A673 (cell line): ENCODE results near the gene HEMGN. TPM values are rescaled to one million over a fixed set of nuclear protein-coding genes. Genes with fewer than 3 reads are reported as not detected.

ENCODE experiments used
- BruUV-seq: library from RNA; stranded (reverse); fragments of 400-500 nt; replicated peaks from 2 replicates; lab custom pipeline; 2021; lab: Mats Ljungman, UMichigan
- CTCF ChIA-PET: fragments of 300-600 bp; sonication (Branson Sonifier 250); formaldehyde crosslinking; loops from one replicate; lab custom pipeline; 2022; ENCODE audit warnings: antibody characterized with exemption; lab: Charles Lee
- POLR2A ChIA-PET: fragments of 300-600 bp; sonication (Branson Sonifier 250); formaldehyde crosslinking; loops from one replicate; lab custom pipeline; 2022; ENCODE audit warnings: antibody characterized with exemption; ENCODE audit not compliant: low non-redundant PET; lab: Charles Lee
- DNase-seq: peaks from one replicate; pipeline ENCODE4 v3.0.0-alpha.2; 2015; ENCODE audit warnings: low spot score
- H3K27ac ChIP-seq: fragments of 200-600 bp; sonication (generic); 2 replicates; pipeline ENCODE4 v1.5.1; 2016; ENCODE audit warnings: mixed run types, low read depth, mild to moderate bottlenecking, mixed read lengths, antibody characterized with exemption, low read length; ENCODE audit not compliant: poor library complexity, severe bottlenecking
- H3K27me3 ChIP-seq: fragments of 200-600 bp; sonication (generic); replicated peaks from 2 replicates; pipeline ENCODE4 v1.6.1; 2017; ENCODE audit warnings: mixed run types, low read depth, mild to moderate bottlenecking, mixed read lengths, antibody characterized with exemption, low read length; ENCODE audit not compliant: insufficient read depth, poor library complexity
- H3K36me3 ChIP-seq: fragments of 200-600 bp; sonication (generic); 2 replicates; pipeline ENCODE4 v1.6.1; 2016; ENCODE audit warnings: mixed run types, mild to moderate bottlenecking, mixed read lengths, antibody characterized with exemption, low read length; ENCODE audit not compliant: insufficient read depth, poor library complexity, severe bottlenecking
- H3K4me1 ChIP-seq: fragments of 200-600 bp; sonication (generic); 2 replicates; pipeline ENCODE4 v1.6.1; 2017; ENCODE audit warnings: mixed run types, mild to moderate bottlenecking, mixed read lengths, antibody characterized with exemption, low read length; ENCODE audit not compliant: insufficient read depth, poor library complexity, severe bottlenecking
- H3K4me3 ChIP-seq: fragments of 200-600 bp; sonication (generic); 2 replicates; pipeline ENCODE4 v1.5.1; 2016; ENCODE audit warnings: low read depth, mixed run types, mild to moderate bottlenecking, mixed read lengths, low read length; ENCODE audit not compliant: poor library complexity, severe bottlenecking
- H3K9me3 ChIP-seq: fragments of 200-600 bp; sonication (generic); 2 replicates; pipeline ENCODE4 v1.6.1; 2016; ENCODE audit warnings: mixed run types, low read depth, mild to moderate bottlenecking, mixed read lengths, antibody characterized with exemption, low read length; ENCODE audit not compliant: poor library complexity, severe bottlenecking
- CTCF ChIP-seq: fragments of 300-800, 200-600 bp; sonication (generic); conservative IDR thresholded peaks from 2 replicates; pipeline ENCODE4 v1.5.1; 2017; ENCODE audit warnings: low read depth, mild to moderate bottlenecking, antibody characterized with exemption, low read length, moderate library complexity, mixed read lengths
- EZH2 ChIP-seq: fragments of 200-600 bp; sonication (generic); IDR thresholded peaks from 2 replicates; pipeline ENCODE4 v1.6.1; 2017; ENCODE audit warnings: borderline replicate concordance, low read depth, mild to moderate bottlenecking, mixed read lengths, antibody characterized with exemption, low read length; ENCODE audit not compliant: poor library complexity, severe bottlenecking
- intact Hi-C: fragments of 100-400 bp; cut with micrococcal nuclease; formaldehyde crosslinking; loops from one replicate; pipeline ENCODE4 v1.10.0; 2022; ENCODE audit not compliant: unreplicated experiment
- total RNA-seq: library from RNA; stranded (reverse); gene quantifications from 2 replicates; pipeline ENCODE4 v1.2.3, GENCODE V29; 2021

HEMGN gene
- total RNA-seq, 1 experiment from 2014 or later: not detected

GRCh38 chr9:97930972-97931371 is 7.0 kb downstream of the HEMGN start:
- no peaks in the 10 kb centered on the region for H3K4me1 ChIP-seq
- BruUV-seq: no TSS peak
- peaks cover 89% of the 10 kb centered on the region for H3K27me3 ChIP-seq
- H3K27ac ChIP-seq: no peak overlapping the region
- ChIA-PET CTCF (no interaction called here), POLR2A (no interaction called here)
- intact Hi-C loops: no loop called here
- H3K4me3 ChIP-seq: no peak overlapping the region
- H3K9me3 ChIP-seq: no peaks in the 10 kb centered on the region
- no peak for TF ChIP-seq CTCF
- no peak for TF ChIP-seq EZH2
- H3K36me3 ChIP-seq: no peaks in the 10 kb centered on the region
- DNase-seq: no peak

GRCh38 chr9:97928986-97929604 is 8.9 kb downstream of the HEMGN start:
- peaks cover 82% of the 10 kb centered on the region for H3K27me3 ChIP-seq

GRCh38 chr9:97925497-97926334 is 12.3 kb downstream of the HEMGN start:
- CTCF ChIA-PET: no interaction called here
- TF ChIP-seq EZH2 (no peak), CTCF (no peak)
- Histone ChIP-seq H3K4me1 (peaks cover 7% of the 10 kb centered on the region), H3K9me3 (no peaks in the 10 kb centered on the region), H3K27me3 (peaks cover 53% of the 10 kb centered on the region), H3K4me3 (no peak overlapping the region), H3K27ac (no peak overlapping the region), H3K36me3 (no peaks in the 10 kb centered on the region)
- BruUV-seq: no TSS peak
- DNase-seq: no peak
- POLR2A ChIA-PET: no interaction called here
- intact Hi-C loops: no loop called here

More at GRCh38 chr9:97928986-97929604, 8.9 kb downstream of the HEMGN start:
- no peak for TF ChIP-seq EZH2
- TF ChIP-seq CTCF: no peak
- ChIA-PET POLR2A (no interaction called here), CTCF (no interaction called here)
- DNase-seq: no peak
- intact Hi-C loops: no loop called here
- no peak overlapping the region for H3K27ac ChIP-seq
- no peaks in the 10 kb centered on the region for H3K36me3 ChIP-seq
- no peak overlapping the region for H3K4me3 ChIP-seq
- BruUV-seq: no TSS peak
- no peaks in the 10 kb centered on the region for H3K9me3 ChIP-seq
- H3K4me1 ChIP-seq: no peaks in the 10 kb centered on the region
